Esophagus (tissue), 2 donors: Measurements from ENCODE around the gene RERGL. TPM values are rescaled to one million over a fixed set of nuclear protein-coding genes. Genes with fewer than 3 reads are reported as not detected.

Experiments
- H3K27ac ChIP-seq, 2 donors: one replicate each; pipeline ENCODE4 v1.5.1; 2013; ENCODE audit warnings: low read depth in 2 of 2, mild to moderate bottlenecking in 2 of 2, inconsistent platforms in 1 of 2, low read length in 1 of 2, moderate library complexity in 1 of 2
- H3K27me3 ChIP-seq, 2 donors: one replicate each; pipeline ENCODE4 v1.6.1; 2013; ENCODE audit warnings: low read length in 2 of 2, control low read depth in 1 of 2, mild to moderate bottlenecking in 1 of 2; ENCODE audit not compliant: insufficient read depth in 2 of 2, control insufficient read depth in 1 of 2
- H3K36me3 ChIP-seq, 2 donors: one replicate each; pipeline ENCODE4 v1.6.1; 2013; ENCODE audit warnings: low read length in 1 of 2; ENCODE audit not compliant: control insufficient read depth in 2 of 2, insufficient read depth in 2 of 2
- H3K4me1 ChIP-seq, 2 donors: one replicate each; pipeline ENCODE4 v1.6.1; 2013; ENCODE audit warnings: low read length in 1 of 2; ENCODE audit not compliant: control insufficient read depth in 2 of 2, insufficient read depth in 2 of 2
- H3K4me3 ChIP-seq, 2 donors: one replicate each; pipeline ENCODE4 v1.5.1; 2013; ENCODE audit warnings: low read length in 2 of 2, mild to moderate bottlenecking in 2 of 2, low read depth in 1 of 2, moderate library complexity in 1 of 2
- H3K9me3 ChIP-seq, 2 donors: one replicate each; pipeline ENCODE4 v1.6.1; 2013; ENCODE audit warnings: mild to moderate bottlenecking in 2 of 2, low read depth in 1 of 2, low read length in 1 of 2, moderate library complexity in 1 of 2; ENCODE audit not compliant: control insufficient read depth in 2 of 2, insufficient read depth in 1 of 2
- WGBS, 2 donors: extraction: QIAGEN DNeasy Blood & Tissue Kit; methylation state at CpG; one replicate each; pipeline ENCODE4 v1.1.7; 2013; 5-methylcytosine and 5-hydroxymethylcytosine counted together
- polyA plus RNA-seq, 2 donors: library from polyadenylated mRNA; stranded (reverse); fragments of 200-250 nt; gene quantifications; one replicate each; pipeline ENCODE4 v1.2.3, GENCODE V29; 2013
- donor health status: healthy with polysubstance abuse.
- donor health status: Bipolar disorder and iron deficiency.

The RERGL gene
- 1 to 10 TPM; 2.1 to 7.4 TPM for polyA plus RNA-seq

GRCh38 chr12:18090093-18090492, at the start of gene RERGL:
RERGL (minus strand) TSS chr12:18090193; CDS start chr12:18090140, 53 bp downstream.
- H3K4me3 ChIP-seq = no peak within 1 kb of the TSS
- H3K4me1 ChIP-seq = no peaks in the 10 kb centered on the region
- no peaks in the 10 kb centered on the region for H3K36me3 ChIP-seq
- H3K27me3 ChIP-seq = no peaks in the 10 kb centered on the region
- no peaks in the 10 kb centered on the region for H3K9me3 ChIP-seq
- no peak within 1 kb of the TSS for H3K27ac ChIP-seq
- 85 to 87% methylated on average over 1 of the region's 1 CpG for WGBS, 2 donors

GRCh38 chr12:18139254-18139653, 49.3 kb upstream of the RERGL start:
- H3K4me1 ChIP-seq = no peaks in the 10 kb centered on the region
- H3K4me3 ChIP-seq = no peak overlapping the region
- no peaks in the 10 kb centered on the region for H3K27me3 ChIP-seq
- WGBS, 2 donors = 67 to 71% methylated on average over 4 of the region's 4 CpGs
- H3K27ac ChIP-seq = no peak overlapping the region
- no peaks in the 10 kb centered on the region for H3K36me3 ChIP-seq
- no peaks in the 10 kb centered on the region for H3K9me3 ChIP-seq

- 71 to 78% methylated on average over 8 of the region's 8 CpGs for WGBS, 2 donors
- no peak overlapping the region for H3K4me3 ChIP-seq
- H3K36me3 ChIP-seq = no peaks in the 10 kb centered on the region
- no peak overlapping the region for H3K27ac ChIP-seq
- H3K27me3 ChIP-seq = no peaks in the 10 kb centered on the region
- H3K4me1 ChIP-seq = no peaks in the 10 kb centered on the region
- no peaks in the 10 kb centered on the region for H3K9me3 ChIP-seq
These were observed 45.5 kb upstream of the RERGL start for GRCh38 chr12:18135509-18135908.

GRCh38 chr12:18135086-18135485, 45.1 kb upstream of the RERGL start:
- 32 to 35% methylated on average over 3 of the region's 3 CpGs for WGBS, 2 donors
- no peaks in the 10 kb centered on the region for H3K9me3 ChIP-seq
- no peak overlapping the region for H3K4me3 ChIP-seq

GRCh38 chr12:18130851-18131250, 40.9 kb upstream of the RERGL start:
- no peaks in the 10 kb centered on the region for H3K27me3 ChIP-seq
- H3K27ac ChIP-seq = no peak overlapping the region
- WGBS, 2 donors = 66 to 80% methylated on average over 5 of the region's 5 CpGs
- H3K4me1 ChIP-seq = no peaks in the 10 kb centered on the region
- no peaks in the 10 kb centered on the region for H3K36me3 ChIP-seq
- H3K9me3 ChIP-seq = no peaks in the 10 kb centered on the region
- no peak overlapping the region for H3K4me3 ChIP-seq

More at GRCh38 chr12:18135086-18135485, 45.1 kb upstream of the RERGL start:
- no peaks in the 10 kb centered on the region for H3K4me1 ChIP-seq
- H3K36me3 ChIP-seq = no peaks in the 10 kb centered on the region
- no peak overlapping the region for H3K27ac ChIP-seq
- H3K27me3 ChIP-seq = no peaks in the 10 kb centered on the region

GRCh38 chr12:18123707-18124106, 33.7 kb upstream of the RERGL start:
- Histone ChIP-seq H3K9me3 (no peaks in the 10 kb centered on the region), H3K27me3 (no peaks in the 10 kb centered on the region), H3K4me3 (no peak overlapping the region), H3K36me3 (no peaks in the 10 kb centered on the region), H3K4me1 (no peaks in the 10 kb centered on the region), H3K27ac (no peak overlapping the region)
- 74 to 76% methylated on average over 5 of the region's 5 CpGs for WGBS, 2 donors

GRCh38 chr12:18120899-18121298, 30.9 kb upstream of the RERGL start:
- H3K4me1 ChIP-seq = no peaks in the 10 kb centered on the region
- no peaks in the 10 kb centered on the region for H3K27me3 ChIP-seq
- no peaks in the 10 kb centered on the region for H3K36me3 ChIP-seq
- H3K4me3 ChIP-seq = no peak overlapping the region
- no peaks in the 10 kb centered on the region for H3K9me3 ChIP-seq
- H3K27ac ChIP-seq = no peak overlapping the region
- 87 to 90% methylated on average over 1 of the region's 1 CpG for whole genome bisulfite sequencing, 2 donors

GRCh38 chr12:18108611-18109010, 18.6 kb upstream of the RERGL start:
- Histone ChIP-seq H3K36me3 (no peaks in the 10 kb centered on the region), H3K4me3 (no peak overlapping the region), H3K4me1 (no peaks in the 10 kb centered on the region), H3K9me3 (no peaks in the 10 kb centered on the region), H3K27me3 (no peaks in the 10 kb centered on the region), H3K27ac (no peak overlapping the region)
- whole genome bisulfite sequencing, 2 donors = 49 to 62% methylated on average over 4 of the region's 4 CpGs

- 88 to 90% methylated on average over 2 of the region's 2 CpGs for WGBS, 2 donors
These were observed 13.6 kb upstream of the RERGL start for GRCh38 chr12:18103624-18104023.

GRCh38 chr12:18101043-18101442, 11.1 kb upstream of the RERGL start:
- no peak overlapping the region for H3K4me3 ChIP-seq
- WGBS, 2 donors = 37 to 47% methylated on average over 2 of the region's 2 CpGs
- peaks cover 0 to 3% of the 10 kb centered on the region in 2 donors for H3K9me3 ChIP-seq
- no peaks in the 10 kb centered on the region for H3K36me3 ChIP-seq
- H3K27ac ChIP-seq = no peak overlapping the region
- no peaks in the 10 kb centered on the region for H3K27me3 ChIP-seq
- no peaks in the 10 kb centered on the region for H3K4me1 ChIP-seq

More at GRCh38 chr12:18103624-18104023, 13.6 kb upstream of the RERGL start:
- Histone ChIP-seq H3K9me3 (no peaks in the 10 kb centered on the region), H3K27ac (no peak overlapping the region), H3K4me3 (no peak overlapping the region), H3K27me3 (no peaks in the 10 kb centered on the region), H3K36me3 (no peaks in the 10 kb centered on the region), H3K4me1 (no peaks in the 10 kb centered on the region)
